Germinal center (tissue), 1 donor: ENCODE measurements around the gene CTDP1.
A peak's percentile ranks its signal among the peaks of the same experiment; 100 is the strongest.

ENCODE experiments used
- DNase-seq: peaks from one replicate; pipeline ENCODE4 v3.0.0; 2012; ENCODE audit warnings: mixed read lengths, low spot score

Gene CTDP1

DNA sequence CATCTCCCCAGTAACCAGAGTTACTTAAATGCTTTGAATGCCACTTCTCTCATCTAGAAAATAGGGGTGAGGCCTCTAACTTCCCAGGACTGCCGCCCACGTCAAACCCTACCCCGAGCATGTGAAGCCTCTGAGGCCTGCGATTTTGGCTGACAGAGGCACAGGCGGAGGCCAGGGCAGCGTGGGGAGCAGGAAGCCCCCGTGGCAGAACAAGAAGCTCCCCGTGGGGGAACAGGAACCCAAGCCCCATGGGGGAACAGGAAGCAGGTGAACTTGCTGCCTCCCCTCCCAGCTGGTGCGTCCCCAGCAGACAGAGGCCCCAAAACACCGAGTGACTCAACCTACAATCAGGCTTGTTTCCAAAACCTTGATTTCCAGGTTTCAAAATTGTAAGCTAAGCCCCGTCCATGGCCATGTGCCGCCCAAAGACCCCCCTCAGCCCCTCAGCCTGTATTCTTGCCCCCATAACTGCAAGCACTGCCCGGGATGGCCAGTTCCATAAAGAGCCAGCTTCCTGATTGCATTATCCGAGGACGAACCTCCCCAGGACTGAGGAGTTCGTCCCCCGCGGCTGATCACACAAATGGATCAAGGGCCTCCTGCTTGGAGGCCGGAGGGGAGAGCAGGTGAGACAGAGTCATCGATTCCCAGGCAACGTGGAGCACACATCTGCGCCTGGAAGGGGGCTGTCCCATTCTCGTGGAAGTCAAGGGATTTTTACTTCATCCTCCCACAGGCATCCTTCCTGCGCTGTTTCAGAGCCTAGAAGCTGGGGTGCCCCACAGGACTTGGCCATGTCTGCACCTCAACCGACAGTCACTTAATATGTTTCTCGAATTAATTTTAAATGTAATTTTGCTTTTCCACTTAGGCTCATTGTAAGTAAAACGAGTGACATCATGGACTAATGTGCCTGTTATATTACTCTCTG lies 36.3 kb upstream of the CTDP1 start:
- DNase-seq: peak; percentile 57

GRCh38 chr18:79644006-79644665 lies 35.5 kb upstream of the CTDP1 start:
- DNase-seq: peak; percentile 90

DNA sequence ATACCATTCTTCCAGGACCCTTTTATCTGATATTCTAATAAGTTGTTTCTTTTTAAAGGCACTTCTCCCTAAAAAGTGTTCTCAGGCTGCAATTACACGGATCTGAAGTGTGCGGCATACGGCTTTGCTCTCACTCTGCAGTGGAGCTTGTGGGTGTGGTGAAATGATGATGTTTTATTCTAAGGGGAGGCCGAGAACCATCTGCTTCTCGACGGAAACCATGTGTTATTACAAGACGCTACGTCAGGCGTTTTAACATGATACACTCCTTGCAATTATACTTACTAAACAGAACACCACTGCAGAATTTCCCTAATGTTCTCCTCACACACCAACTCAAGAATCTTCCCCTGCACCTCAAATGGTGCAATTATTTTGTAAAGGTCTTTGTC lies 34.9 kb upstream of the CTDP1 start:
- DNase-seq: no peak

DNA sequence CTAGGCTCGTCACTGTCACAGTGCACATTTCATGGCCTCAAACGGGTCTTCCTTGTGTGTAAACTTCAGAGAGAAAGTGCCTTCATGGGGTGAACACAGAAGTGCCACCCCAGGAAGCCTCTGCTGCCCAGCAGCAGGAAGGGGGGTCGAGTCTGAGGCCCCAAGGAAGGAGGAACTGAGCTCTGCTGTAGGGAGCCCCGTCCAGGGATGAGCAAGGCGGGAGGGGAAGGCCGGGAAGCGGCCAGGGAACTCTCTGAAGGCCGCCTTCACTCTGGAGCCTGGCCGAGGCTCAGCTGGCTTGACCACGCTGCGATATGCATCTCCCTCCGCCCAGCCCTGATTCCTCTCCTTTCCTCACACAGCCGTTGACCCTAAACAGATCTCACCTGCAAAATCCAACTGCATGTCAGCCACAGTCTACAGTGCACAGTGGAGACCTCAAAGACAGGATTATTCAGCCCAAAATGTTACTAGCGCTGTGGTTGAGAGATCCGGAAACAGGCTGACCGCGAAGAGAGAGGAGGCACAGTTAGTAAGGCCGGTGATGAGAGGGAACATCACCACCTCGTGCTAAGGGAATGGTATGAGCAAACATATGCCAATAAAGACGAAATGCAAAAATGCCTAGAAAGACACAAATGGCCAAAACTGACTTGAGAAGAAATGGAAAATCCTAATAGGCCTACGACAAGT lies 34.2 kb upstream of the CTDP1 start:
- DNase-seq: no peak

GRCh38 chr18:79647307-79647706 lies 32.3 kb upstream of the CTDP1 start:
- DNase-seq: no peak

DNA sequence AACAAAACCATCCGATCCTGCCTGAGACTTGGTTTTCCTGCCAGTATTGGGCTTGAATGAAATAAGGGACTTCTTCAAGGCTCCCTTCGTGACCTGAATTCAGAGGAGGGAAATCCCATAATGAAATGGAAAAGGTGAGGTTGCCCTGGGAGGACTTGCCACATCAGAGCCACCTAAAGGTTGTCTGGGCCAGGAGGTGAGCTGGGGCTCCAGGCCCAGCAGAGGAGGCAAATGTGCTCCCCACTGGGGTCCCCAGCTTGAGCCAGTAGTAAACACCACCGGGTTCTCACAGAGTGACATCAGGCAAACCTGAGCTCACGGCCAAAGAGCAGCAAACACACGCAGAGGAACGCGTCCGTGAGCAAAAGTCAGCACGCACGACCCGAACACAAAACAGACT lies 28.6 kb upstream of the CTDP1 start:
- DNase-seq: no peak

- no peak for DNase-seq
Measured at GRCh38 chr18:79657342-79657996, 22.1 kb upstream of the CTDP1 start.

DNA sequence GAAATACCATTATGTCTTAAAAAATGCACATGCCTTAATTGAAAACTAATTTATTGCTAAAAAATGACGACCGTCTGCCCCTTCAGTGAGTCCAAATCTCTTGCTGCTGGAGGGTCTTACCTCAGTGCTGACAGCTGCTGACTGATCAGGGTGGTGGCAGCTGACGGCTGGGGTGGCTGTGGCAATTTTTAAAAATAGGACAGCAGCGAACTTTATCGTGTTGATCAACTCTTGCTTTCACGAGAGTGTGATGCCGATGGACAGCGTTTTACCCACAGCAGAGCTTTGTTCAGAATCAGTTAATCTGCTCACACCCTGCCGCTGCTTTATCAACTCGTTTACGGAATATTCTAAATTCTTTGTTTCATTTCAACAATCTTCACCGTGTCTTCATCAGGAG lies 21.2 kb upstream of the CTDP1 start:
- DNase-seq: no peak

GRCh38 chr18:79659733-79660132 lies 19.9 kb upstream of the CTDP1 start:
- DNase-seq: no peak

GRCh38 chr18:79662034-79662433 lies 17.6 kb upstream of the CTDP1 start:
- DNase-seq: no peak

DNA sequence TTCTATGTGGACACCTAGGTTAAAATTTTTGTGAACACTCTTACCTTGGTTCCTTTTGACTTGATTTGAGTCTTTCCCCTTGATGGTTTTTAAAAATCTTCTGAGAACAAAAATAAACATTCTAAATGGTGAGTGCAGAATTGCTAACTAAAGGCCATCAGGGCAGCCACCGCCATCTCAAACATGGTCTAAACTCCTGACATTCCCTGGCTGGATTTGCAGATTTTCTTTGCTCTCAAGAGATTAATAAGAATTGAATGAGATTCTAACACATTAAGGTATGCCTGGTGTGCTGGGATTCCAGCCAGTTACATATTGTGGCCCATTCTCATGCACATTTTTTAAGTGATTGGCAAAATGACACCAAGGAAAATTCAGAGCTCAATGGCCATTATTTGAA lies 17.2 kb upstream of the CTDP1 start:
- DNase-seq: no peak

- no peak for DNase-seq
Measured at GRCh38 chr18:79664525-79665125, 15.0 kb upstream of the CTDP1 start.

GRCh38 chr18:79668203-79668602 lies 11.4 kb upstream of the CTDP1 start:
- no peak for DNase-seq

GRCh38 chr18:79672490-79673276 lies 6.9 kb upstream of the CTDP1 start:
- no peak for DNase-seq

GRCh38 chr18:79677221-79677620 lies 2.4 kb upstream of the CTDP1 start:
- no peak for DNase-seq

DNA sequence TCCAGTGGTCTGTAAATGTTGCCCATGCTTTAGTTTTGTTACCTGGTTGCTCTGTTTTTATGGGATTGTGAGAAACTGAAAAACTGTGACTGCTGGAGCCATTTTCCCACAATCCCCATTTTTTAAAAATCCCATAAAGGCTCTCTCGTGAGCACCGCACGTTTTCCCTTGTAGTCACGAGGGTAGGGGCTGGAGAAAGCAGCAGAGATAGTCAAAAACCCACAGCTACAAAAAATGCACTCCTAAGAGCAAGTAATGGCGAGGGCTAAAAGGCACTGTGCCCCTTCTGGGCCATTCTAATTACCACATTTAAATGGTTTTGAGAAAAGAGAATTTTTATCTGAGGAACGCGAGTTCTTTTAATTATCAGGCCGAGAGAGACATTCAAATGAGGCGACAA lies 1.8 kb upstream of the CTDP1 start:
- no peak for DNase-seq

DNA sequence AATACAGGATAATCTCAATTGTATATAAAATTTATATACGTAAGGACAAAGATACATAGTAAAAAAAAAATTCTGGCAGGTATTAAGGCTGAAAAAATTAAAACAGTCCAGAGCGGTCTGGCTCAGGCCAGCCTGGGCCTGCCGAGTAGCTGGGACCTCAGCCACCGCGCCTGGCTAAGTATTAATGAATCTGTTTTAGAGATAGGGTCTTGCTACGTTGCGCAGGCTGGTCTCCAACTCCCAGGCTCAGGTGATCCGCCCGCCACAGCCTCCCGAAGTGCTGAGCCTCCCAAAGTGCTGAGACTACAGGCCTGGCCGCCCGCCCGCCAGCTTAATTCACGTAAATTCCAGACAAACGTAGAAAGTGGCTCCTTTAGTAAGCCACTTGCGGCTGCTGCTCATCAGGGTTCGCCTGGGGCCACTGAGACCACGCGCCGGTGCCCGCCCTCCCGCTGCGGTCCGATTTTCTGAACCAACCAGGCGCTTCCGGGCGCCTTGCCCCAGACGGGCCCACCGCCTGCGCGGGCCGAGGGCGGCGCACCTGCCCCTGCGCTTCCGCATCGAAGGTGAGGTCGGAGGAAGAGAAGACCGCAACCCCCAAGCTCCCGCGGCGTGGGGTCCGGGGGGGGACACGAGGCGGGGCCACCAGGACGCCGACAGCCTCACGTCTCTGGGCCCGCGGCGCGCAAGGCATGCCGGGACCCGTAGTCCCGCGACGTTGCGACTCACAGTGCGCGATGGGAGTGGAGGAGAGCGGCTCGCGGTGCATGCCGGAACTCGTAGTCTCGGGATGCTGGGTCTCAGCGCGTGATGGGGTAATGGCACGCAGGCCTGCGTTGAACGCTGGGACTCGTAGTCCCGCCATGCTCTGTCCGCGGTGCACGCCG lies 695 bp upstream of the CTDP1 start:
- DNase-seq: peak; percentile 97

- peak; percentile 46 for DNase-seq
Measured at GRCh38 chr18:79680100-79680879, 687 bp downstream of the CTDP1 start.

DNA sequence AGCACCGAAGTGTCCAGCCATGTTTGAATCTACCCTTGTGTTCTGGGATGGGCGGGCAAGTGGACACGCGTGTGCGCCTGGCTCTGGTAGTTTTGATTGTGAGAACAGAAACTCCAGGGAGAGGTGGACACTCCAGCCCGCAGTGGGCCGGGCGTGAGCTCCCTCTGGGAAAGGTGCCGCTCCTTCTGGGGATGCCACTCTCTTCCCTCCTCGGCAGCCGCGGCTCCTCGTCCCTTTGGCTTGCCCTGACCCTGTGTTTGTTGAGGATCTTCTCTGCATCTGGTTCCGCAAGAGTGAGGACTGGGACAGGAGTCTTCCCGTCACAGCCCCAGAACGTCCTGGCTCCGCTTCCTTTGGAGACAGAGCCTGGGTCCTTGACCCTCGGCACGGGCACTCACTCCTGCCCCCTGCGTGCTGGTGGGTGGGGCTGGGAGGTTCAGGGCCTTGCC lies 1.3 kb downstream of the CTDP1 start:
- DNase-seq: no peak
